T-helper 2 cell treated with Interferon-gamma antibody and Interleukin-4, amounts not matched to agents 5 μg/mL and 100 μg/mL, for 36 hours (primary cell): ENCODE results near the gene CCL1.

ENCODE experiments used
- DNase-seq: peaks from one replicate; pipeline ENCODE4 v3.0.0; 2021; ENCODE audit warnings: low spot score
- H3K27ac Mint-ChIP-seq: one replicate; pipeline ENCODE4 v1.8.0; 2021; ENCODE audit warnings: mild to moderate bottlenecking, mixed read lengths
- H3K27me3 Mint-ChIP-seq: one replicate; pipeline ENCODE4 v1.8.0; 2021; ENCODE audit warnings: low read depth, mixed read lengths
- H3K36me3 Mint-ChIP-seq: one replicate; pipeline ENCODE4 v1.8.0; 2021; ENCODE audit warnings: low read depth, mixed read lengths
- H3K4me1 Mint-ChIP-seq: one replicate; pipeline ENCODE4 v1.8.0; 2021; ENCODE audit warnings: low read depth, mixed read lengths
- H3K4me3 Mint-ChIP-seq: one replicate; pipeline ENCODE4 v1.8.0; 2022; ENCODE audit warnings: mild to moderate bottlenecking, moderate library complexity, mixed read lengths
- H3K9me3 Mint-ChIP-seq: one replicate; pipeline ENCODE4 v1.8.0; 2021; ENCODE audit warnings: mixed read lengths

CCL1 gene

DNA sequence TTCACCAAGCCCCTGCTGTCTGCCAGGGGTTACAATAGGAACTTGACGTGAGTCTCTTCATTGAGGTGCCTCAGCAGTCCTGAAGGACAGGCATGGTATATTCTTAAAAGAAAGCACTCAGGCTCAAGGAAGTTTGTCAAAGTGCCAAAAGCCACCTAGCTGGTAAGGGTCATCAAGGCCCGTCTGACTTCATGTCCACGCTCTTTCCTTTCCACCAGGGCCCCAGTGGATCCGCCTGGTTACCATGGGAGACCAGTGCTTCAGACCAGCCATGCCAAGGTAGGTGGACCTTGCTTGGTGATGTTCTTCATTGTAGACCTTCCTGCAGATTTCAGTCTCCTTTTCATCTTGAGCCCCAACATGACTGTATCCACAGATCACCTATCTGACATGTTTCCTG, 27.6 kb upstream of the CCL1 start:
- peaks cover 45% of the 10 kb centered on the region for H3K4me1 Mint-ChIP-seq
- H3K27ac Mint-ChIP-seq = no peak overlapping the region
- H3K27me3 Mint-ChIP-seq = peaks cover 9% of the 10 kb centered on the region
- H3K36me3 Mint-ChIP-seq = peaks cover 2% of the 10 kb centered on the region
- H3K4me3 Mint-ChIP-seq = no peak overlapping the region
- DNase-seq = no peak
- no peaks in the 10 kb centered on the region for H3K9me3 Mint-ChIP-seq

DNA sequence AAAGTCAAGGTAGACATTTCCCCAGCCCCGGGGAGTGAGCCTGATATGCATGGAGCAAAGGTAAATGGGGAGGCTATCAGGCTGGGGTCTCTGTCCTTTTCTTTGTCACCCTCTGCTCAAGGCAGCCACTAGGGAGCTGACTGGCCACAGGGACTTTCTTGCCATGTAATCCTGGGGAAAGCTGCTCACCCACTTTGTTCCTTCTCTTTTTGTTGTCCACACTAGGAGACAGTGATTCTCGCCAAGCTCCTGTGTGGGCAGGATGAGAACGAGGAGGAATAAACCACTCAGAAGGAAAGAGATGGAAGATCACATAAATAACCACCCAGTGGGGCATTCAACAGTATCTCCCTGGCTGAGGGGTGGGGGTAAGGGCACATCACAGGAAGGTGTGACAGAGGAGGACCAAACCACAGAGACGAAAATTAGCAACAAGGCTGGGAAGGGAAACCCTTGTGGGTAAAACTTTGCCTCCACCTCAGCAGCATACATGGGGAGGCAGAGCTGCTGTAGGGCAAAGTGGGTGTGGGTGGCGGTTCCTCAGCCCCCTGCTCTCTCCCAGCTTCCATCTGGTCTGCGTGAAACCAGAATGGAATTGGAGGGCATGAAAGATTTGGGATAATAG, 26.2 kb upstream of the CCL1 start:
- Mint-ChIP-seq H3K27me3 (peaks cover 4% of the 10 kb centered on the region), H3K4me1 (peaks cover 55% of the 10 kb centered on the region), H3K27ac (peak overlapping the region; percentile 60), H3K4me3 (peak overlapping the region; percentile 74), H3K36me3 (peaks cover 2% of the 10 kb centered on the region), H3K9me3 (no peaks in the 10 kb centered on the region)
- DNase-seq = peak; percentile 65

DNA sequence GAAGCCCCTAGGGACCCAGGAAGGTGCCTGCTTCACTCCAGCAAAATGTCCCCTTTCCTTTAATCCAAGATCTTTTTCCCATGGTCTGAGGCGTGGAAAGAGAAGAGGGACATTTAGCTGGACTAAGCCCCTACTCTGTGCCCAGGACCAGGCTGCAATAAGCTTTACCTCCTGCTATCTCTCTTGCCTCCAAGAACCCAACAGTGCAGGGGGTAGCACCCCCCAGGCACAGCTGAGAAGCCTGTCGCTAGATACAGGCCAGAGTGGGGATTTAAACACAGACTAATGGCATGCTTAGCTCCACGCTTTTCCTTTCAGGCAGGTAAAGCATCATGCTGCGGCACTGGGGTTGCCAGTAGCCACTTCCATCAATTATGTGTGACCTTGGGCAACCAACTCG, 24.5 kb upstream of the CCL1 start:
- peak overlapping the region; percentile 74 for H3K27ac Mint-ChIP-seq
- H3K4me1 Mint-ChIP-seq = peaks cover 65% of the 10 kb centered on the region
- H3K9me3 Mint-ChIP-seq = no peaks in the 10 kb centered on the region
- DNase-seq = no peak
- H3K27me3 Mint-ChIP-seq = peaks cover 2% of the 10 kb centered on the region
- no peaks in the 10 kb centered on the region for H3K36me3 Mint-ChIP-seq
- peak overlapping the region; percentile 20 for H3K4me3 Mint-ChIP-seq

DNA sequence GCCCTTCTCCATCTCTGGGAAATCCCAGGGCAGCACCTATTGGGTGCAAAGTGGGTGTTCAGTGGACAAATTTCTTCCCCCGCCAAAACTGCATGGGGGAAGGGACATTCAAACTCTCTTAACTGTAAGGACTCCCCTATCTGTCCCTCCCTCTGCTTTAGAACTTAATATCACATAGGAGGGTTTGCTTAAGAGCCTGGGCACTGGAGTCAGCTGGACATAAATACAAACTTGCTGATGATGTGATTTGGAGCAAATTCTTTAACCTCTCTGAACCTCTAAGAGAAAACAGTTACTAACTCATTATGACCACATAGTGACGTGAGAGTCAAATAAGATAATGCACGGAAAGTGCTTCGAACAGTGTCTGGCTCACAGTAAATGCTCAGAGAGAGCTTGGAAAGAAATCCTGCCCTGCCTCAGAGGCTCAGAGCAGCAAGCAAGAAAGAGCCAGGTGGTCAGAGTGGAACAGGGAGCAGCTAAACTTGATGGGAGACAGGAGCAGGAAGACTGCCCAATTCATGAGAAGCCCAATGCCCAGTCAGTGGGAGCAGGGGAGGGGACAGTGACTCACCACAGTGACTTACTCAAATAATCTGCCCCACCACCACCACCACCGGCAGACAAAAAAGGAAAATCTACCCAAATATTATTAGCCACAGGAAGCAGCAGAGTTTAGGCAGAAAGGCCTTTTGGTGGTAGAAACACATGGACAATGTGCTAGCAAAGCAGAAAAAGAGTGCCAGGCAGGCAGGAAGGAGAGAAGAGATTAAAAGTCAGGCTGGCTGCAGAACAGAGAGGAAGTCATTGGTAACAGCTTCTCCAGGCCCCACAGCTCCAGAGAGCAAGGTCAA, 23.9 kb upstream of the CCL1 start:
- DNase-seq = peak; percentile 52
- no peaks in the 10 kb centered on the region for H3K36me3 Mint-ChIP-seq
- H3K4me1 Mint-ChIP-seq = peaks cover 70% of the 10 kb centered on the region

DNA sequence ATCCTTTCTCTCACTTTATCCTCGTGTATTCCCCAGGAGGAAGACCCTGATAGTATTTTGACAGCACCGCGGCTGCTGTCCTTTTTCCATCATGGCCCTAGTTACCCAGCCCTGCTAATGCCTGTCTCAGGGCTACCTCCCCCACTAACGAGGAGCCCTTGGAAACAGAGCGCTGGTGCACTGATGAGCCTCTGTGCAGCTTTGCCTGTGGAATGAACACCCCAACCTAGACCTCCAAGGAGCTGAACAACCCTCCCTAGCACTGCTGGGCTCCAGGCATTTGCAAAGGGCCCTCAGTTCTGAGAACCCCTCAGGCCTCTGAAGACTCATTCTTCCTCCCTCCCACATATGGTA, 23.3 kb upstream of the CCL1 start:
- Mint-ChIP-seq H3K9me3 (no peaks in the 10 kb centered on the region), H3K4me3 (no peak overlapping the region), H3K36me3 (no peaks in the 10 kb centered on the region), H3K27me3 (no peaks in the 10 kb centered on the region), H3K27ac (peak overlapping the region; percentile 74), H3K4me1 (peaks cover 73% of the 10 kb centered on the region)
- DNase-seq = no peak

More for the DNA sequence above, 23.9 kb upstream of the CCL1 start:
- H3K27me3 Mint-ChIP-seq = no peaks in the 10 kb centered on the region
- no peaks in the 10 kb centered on the region for H3K9me3 Mint-ChIP-seq
- peak overlapping the region; percentile 74 for H3K27ac Mint-ChIP-seq
- H3K4me3 Mint-ChIP-seq = peak overlapping the region; percentile 20

DNA sequence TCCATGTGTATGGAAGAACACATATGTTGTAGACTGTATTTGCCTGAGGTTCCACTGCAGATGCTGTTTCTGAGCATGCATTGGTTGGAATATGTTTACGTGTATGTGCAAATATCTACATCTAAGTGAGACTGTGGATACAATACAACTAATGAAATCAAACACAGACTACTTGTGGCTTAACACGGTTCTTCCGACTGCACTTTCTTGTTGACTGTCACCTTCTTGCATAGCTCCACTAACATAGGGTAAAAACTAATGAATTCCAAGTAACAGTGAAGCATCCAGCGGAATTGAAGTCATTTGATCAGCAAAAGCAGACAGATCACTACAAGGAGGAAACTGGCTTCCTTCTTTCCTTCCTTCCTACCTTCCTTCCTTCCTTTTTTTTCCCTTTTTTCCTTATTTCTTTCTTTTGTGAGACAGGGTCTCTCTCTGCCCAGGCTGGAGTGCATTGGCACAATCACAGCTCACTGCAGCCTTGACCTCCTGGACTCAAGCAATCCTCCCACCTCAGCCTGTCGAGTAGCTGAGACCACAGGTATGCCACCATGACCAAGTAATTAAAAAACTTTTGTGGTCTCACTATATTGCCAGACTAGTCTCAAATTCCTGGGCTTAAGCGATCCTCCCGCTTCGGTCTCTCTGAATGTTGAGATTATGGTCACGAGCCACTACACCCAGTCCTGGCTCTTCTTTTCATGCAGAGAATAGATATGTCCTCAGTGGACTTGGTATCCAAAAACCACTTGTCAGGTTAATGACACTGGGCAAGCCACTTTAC, 22.0 kb upstream of the CCL1 start:
- Mint-ChIP-seq H3K27ac (peak overlapping the region; percentile 13), H3K4me3 (no peak overlapping the region), H3K36me3 (no peaks in the 10 kb centered on the region), H3K4me1 (peaks cover 78% of the 10 kb centered on the region), H3K27me3 (no peaks in the 10 kb centered on the region), H3K9me3 (no peaks in the 10 kb centered on the region)
- no peak for DNase-seq

DNA sequence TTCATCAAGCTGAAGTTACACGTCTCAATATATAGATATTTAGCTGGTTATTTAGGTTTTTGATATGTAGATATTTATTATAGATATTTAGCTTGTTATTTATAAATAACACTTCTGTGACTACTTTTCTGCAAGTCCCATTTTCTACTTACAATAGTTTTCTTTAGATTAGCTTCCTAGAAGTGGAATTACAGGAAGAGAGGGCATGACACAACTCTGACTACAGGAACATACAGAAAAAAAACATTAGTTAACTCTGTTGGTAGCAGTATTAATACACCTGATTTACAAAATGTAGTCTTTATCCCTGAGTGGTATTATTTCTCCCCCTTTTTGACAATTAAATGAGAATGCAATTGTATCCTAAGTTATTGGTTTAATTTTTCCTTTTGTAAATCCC, 21.2 kb upstream of the CCL1 start:
- no peak for DNase-seq
- H3K27me3 Mint-ChIP-seq = no peaks in the 10 kb centered on the region
- peaks cover 78% of the 10 kb centered on the region for H3K4me1 Mint-ChIP-seq
- H3K9me3 Mint-ChIP-seq = no peaks in the 10 kb centered on the region
- no peaks in the 10 kb centered on the region for H3K36me3 Mint-ChIP-seq
- no peak overlapping the region for H3K4me3 Mint-ChIP-seq
- H3K27ac Mint-ChIP-seq = no peak overlapping the region

DNA sequence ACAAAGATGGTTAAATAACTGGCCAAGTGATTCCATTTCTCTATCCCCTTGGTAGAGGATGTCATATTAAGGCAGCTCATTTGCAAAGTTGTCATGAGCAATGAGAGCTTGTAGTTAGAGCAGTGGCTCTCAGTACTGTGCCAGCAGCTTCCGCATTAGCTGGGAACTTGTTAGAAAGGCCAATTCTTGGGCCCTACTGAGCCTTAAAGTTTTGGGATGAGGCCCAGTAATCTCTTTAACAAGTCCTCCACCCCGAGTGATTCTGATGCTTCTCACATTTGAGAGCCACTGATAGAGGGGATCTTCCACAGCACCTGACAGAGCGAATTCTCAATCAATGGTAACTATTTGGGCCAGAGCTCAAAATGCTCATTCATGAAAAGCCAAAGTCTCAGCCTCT, 20.2 kb upstream of the CCL1 start:
- Mint-ChIP-seq H3K27me3 (no peaks in the 10 kb centered on the region), H3K4me3 (peak overlapping the region; percentile 72), H3K4me1 (peaks cover 83% of the 10 kb centered on the region), H3K27ac (peak overlapping the region; percentile 88), H3K9me3 (no peaks in the 10 kb centered on the region), H3K36me3 (no peaks in the 10 kb centered on the region)
- no peak for DNase-seq

DNA sequence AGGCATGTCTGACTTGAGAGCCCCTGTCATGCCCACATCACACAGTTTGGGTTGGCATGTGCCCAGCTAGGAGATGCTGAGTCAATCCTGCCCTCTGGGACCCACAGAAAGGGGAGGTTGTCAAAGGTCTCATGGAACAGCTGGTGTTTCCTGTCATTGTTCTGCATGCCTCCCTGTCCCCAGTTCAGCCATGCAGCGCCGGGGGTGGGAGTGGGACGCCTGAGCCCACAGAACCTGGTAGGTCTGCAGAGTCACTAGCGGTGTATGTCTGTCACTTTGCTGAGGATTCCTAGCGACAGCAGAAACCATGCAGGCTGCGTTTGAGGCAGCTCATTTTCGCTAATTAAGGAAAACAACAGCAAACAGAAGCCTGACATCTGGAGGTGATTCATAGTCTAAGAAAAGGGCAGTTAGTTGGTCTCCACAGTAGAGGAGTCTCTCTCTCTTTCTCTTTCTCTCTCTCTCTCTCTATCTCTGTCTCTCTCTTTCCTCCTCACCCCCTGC, 19.6 kb upstream of the CCL1 start:
- H3K4me1 Mint-ChIP-seq = peaks cover 83% of the 10 kb centered on the region

DNA sequence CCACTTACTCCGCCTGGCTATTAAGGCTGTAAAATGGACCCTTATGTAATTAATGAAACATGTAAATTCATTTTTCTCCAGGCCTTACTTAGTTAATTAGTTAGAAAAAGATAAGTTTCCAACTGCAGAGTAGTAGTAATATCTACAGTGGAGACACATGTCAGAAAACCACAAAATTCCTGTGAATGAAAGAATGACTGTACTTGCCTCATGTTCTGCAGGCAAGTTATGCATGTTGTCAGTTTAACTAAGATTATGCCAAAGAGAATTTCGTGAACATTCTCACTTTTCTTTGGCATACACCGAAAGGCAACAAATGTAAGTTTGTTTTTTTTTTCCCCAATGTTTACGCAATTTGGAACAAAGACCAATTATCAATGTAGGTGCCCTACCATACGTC, 16.8 kb upstream of the CCL1 start:
- Mint-ChIP-seq H3K9me3 (no peaks in the 10 kb centered on the region), H3K36me3 (peaks cover 2% of the 10 kb centered on the region), H3K4me1 (peaks cover 77% of the 10 kb centered on the region), H3K27me3 (no peaks in the 10 kb centered on the region), H3K27ac (peak overlapping the region; percentile 90), H3K4me3 (peak overlapping the region; percentile 83)
- DNase-seq = no peak

More for the DNA sequence above, 19.6 kb upstream of the CCL1 start:
- no peaks in the 10 kb centered on the region for H3K36me3 Mint-ChIP-seq
- DNase-seq = peak; percentile 62
- H3K4me3 Mint-ChIP-seq = peak overlapping the region; percentile 72
- H3K27ac Mint-ChIP-seq = peak overlapping the region; percentile 88
- no peaks in the 10 kb centered on the region for H3K9me3 Mint-ChIP-seq
- no peaks in the 10 kb centered on the region for H3K27me3 Mint-ChIP-seq

DNA sequence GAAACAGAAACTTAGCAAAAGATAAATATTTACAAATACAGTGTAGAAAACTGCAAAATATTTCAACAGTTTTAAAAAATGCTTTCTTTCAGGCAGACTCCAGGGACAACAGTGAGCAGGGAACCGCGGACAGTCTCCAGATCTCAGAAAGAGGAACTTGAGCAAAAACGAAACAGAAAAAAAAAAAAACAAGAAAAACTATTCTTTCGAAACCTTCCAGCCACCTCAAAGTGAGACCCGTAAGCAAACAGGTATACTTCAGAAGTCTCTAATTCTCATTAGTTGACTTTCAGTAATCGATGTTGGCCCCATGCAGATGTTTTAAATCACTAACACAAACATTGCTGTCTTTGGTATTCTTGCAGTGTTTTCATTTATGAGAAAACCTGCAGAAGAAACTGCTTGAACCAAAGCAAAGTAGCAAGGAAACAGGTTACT, 15.7 kb upstream of the CCL1 start:
- peak; percentile 40 for DNase-seq
- H3K27ac Mint-ChIP-seq = peak overlapping the region; percentile 90
- no peaks in the 10 kb centered on the region for H3K9me3 Mint-ChIP-seq
- no peaks in the 10 kb centered on the region for H3K27me3 Mint-ChIP-seq
- H3K4me1 Mint-ChIP-seq = peaks cover 68% of the 10 kb centered on the region
- peaks cover 2% of the 10 kb centered on the region for H3K36me3 Mint-ChIP-seq
- peak overlapping the region; percentile 83 for H3K4me3 Mint-ChIP-seq

DNA sequence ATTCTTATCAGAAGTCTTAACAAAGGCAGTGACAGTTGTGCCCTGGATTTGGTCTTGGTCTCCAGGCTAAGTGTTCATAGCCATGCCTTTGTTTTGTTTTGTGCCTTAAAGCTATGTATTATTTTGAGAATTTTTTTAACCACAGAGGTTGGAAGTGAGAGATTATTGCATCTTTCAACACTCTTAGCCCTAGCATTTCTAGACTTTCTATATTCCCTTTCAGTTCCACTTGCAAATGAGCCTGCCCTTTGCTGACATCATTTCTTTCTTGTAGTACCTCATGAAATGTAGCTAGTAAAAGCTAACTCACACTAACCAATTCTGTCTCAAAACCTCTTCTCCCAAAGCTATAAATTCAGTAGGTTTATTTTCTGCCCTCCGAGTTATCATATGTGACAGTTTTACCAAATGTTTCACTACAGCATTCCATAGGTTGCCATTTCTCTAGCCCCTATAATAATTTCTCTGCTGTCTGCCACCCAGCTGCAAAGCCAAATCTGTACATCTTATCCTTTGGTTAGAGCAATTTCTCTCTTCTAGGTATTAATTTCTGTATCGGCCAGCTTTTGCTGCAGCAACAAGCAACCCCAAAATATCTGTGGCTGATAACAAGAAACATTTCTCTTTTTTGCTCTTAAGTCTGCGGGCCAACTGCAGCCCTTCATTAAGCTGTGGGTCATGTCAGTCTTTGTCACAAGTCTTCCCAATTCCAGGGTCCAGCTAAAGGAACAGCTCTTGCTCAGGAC, 14.2 kb upstream of the CCL1 start:
- H3K9me3 Mint-ChIP-seq = no peaks in the 10 kb centered on the region
- H3K27ac Mint-ChIP-seq = peak overlapping the region; percentile 51
- peaks cover 57% of the 10 kb centered on the region for H3K4me1 Mint-ChIP-seq
- peaks cover 2% of the 10 kb centered on the region for H3K36me3 Mint-ChIP-seq
- H3K27me3 Mint-ChIP-seq = no peaks in the 10 kb centered on the region
- no peak for DNase-seq
- peak overlapping the region; percentile 30 for H3K4me3 Mint-ChIP-seq

DNA sequence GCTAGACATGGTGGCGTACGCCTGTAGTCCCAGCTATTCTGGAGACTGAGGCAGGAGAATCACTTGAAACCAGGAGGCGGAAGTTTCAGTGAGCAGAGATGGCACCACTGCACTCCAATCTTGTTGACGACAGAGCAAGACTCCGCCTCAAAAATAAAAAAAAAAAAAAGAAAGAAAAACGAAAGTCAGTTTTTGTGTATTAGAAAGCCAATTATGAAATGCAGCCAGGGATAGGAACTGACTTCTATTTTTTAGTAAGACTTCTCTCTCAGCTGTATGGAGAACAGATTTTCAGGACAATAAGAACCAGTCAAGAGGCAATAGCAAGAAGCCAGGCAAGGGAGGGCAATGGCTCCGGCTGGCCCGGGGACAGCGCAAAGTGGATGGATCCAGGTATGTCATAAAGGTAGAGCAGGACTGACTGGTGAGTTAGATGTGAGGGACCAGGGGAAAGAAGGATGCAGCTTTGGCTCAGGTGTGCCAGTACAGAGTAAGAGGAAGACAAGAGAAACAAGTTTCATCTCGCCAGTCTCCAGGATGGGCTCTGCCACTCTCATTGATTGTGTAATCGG, 12.5 kb upstream of the CCL1 start:
- H3K4me1 Mint-ChIP-seq = peaks cover 55% of the 10 kb centered on the region
- H3K9me3 Mint-ChIP-seq = no peaks in the 10 kb centered on the region
- DNase-seq = no peak
- no peaks in the 10 kb centered on the region for H3K27me3 Mint-ChIP-seq
- no peak overlapping the region for H3K4me3 Mint-ChIP-seq
- peak overlapping the region; percentile 33 for H3K27ac Mint-ChIP-seq
- H3K36me3 Mint-ChIP-seq = peaks cover 2% of the 10 kb centered on the region
